ENCODE measurements around the gene USH2A. TPM values are rescaled to one million over a fixed set of nuclear protein-coding genes. Genes with fewer than 3 reads are reported as not detected.
A peak's percentile ranks its signal among the peaks of the same experiment; 100 is the strongest.

USH2A gene
- total RNA-seq, 4 donors from 2014 or later: under 0.01 to 1.9 (median under 0.01) TPM

DNA sequence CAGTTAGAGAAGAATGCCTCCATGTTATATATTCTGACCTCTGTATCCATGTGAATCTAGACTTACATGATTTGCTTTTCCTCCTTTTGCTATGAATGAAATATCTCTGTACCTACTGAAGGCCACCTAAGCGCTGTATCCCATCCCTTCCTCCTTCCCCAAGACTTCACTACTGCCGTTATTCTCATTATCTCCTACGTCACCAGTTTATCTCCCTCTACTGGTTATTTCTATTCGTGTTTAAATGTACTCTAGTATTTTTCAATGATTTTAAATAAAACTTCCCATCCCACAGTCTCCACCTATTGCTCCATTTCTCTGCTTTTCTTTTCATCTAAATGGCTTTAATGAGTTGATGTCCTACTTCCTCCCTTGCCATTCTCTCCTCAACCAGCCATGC lies 746.1 kb downstream of the USH2A start:
- intact Hi-C loops (cut with DNase I): no loop called here
- TF ChIP-seq POLR2AphosphoS5 (IDR thresholded peaks at IDR 0.05) (no peak), POLR2A (IDR thresholded peaks at IDR 0.05; ENCODE audit: low read depth) (no peak), EP300 (IDR thresholded peaks at IDR 0.05) (no peak)
- TF ChIP-seq, protein P1, sequence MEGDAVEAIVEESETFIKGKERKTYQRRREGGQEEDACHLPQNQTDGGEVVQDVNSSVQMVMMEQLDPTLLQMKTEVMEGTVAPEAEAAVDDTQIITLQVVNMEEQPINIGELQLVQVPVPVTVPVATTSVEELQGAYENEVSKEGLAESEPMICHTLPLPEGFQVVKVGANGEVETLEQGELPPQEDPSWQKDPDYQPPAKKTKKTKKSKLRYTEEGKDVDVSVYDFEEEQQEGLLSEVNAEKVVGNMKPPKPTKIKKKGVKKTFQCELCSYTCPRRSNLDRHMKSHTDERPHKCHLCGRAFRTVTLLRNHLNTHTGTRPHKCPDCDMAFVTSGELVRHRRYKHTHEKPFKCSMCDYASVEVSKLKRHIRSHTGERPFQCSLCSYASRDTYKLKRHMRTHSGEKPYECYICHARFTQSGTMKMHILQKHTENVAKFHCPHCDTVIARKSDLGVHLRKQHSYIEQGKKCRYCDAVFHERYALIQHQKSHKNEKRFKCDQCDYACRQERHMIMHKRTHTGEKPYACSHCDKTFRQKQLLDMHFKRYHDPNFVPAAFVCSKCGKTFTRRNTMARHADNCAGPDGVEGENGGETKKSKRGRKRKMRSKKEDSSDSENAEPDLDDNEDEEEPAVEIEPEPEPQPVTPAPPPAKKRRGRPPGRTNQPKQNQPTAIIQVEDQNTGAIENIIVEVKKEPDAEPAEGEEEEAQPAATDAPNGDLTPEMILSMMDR (IDR thresholded peaks at IDR 0.05): no peak
- 83% methylated on average over 4 of the region's 4 CpGs for WGBS
- Histone ChIP-seq H3K36me3 (no peaks in the 10 kb centered on the region), H3K9me3 (no peaks in the 10 kb centered on the region), H3K4me3 (no peak overlapping the region), H3K4me1 (no peaks in the 10 kb centered on the region), H3K27ac (replicated peaks in 1 of 4) (no peak overlapping the region), H3K27me3 (no peaks in the 10 kb centered on the region)
- no peak for DNase-seq (ENCODE audit: extremely low spot score)

DNA sequence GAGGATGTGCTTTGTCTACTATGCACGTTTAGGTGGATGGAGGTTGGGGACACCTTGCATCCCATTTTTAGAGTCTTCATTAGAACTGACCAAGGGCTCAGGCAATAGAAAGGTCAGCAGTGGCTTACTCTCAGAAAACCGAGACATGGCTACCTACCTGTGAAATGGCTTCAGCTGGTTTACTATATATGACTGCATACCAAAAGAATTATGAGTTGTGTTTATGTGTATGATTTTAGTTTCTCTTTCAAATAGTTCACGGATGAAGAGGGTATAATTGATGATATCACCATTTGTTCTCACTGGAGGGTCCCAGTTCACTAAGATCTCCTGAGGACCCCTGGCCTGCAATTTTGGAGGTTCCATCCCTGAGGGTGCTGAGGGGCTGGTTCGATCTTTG lies 749.3 kb downstream of the USH2A start:
- TF ChIP-seq POLR2AphosphoS5 (IDR thresholded peaks at IDR 0.05) (no peak), POLR2A (IDR thresholded peaks at IDR 0.05; ENCODE audit: low read depth) (no peak), EP300 (IDR thresholded peaks at IDR 0.05) (no peak)
- Histone ChIP-seq H3K27ac (replicated peaks in 1 of 4) (no peak overlapping the region), H3K4me3 (no peak overlapping the region), H3K9me3 (no peaks in the 10 kb centered on the region), H3K36me3 (no peaks in the 10 kb centered on the region), H3K4me1 (no peaks in the 10 kb centered on the region), H3K27me3 (no peaks in the 10 kb centered on the region)
- DNase-seq (ENCODE audit: extremely low spot score): no peak
- intact Hi-C loops (cut with DNase I): no loop called here
- WGBS: 96% methylated on average over 4 of the region's 4 CpGs

DNA sequence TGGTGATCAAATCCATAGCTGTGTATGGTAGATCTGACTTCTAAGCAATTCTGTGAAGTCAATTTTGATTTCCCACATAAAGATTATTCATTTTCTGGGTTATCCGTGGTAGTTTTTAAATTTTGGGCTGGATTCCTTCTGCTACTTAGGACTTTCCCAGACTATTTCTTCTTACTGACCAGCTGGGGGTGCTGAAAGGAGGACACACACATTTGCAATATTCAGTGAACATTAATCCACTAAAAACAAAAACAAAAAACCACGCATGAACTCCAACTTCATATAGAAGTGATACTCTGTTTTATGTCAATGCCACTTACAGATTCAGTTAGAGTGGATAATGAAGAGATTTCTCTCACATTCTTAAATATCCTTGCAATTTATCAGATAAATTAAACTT lies 750.8 kb downstream of the USH2A start:
- no peaks in the 10 kb centered on the region for H3K9me3 ChIP-seq
- no peak overlapping the region for H3K27ac ChIP-seq (replicated peaks in 1 of 4)
- TF ChIP-seq POLR2AphosphoS5 (IDR thresholded peaks at IDR 0.05): no peak
- TF ChIP-seq, protein P1 (IDR thresholded peaks at IDR 0.05): no peak
- TF ChIP-seq POLR2A (IDR thresholded peaks at IDR 0.05; ENCODE audit: low read depth): no peak
- TF ChIP-seq EP300 (IDR thresholded peaks at IDR 0.05): no peak
- DNase-seq (ENCODE audit: extremely low spot score): no peak
- H3K36me3 ChIP-seq: no peaks in the 10 kb centered on the region
- no peaks in the 10 kb centered on the region for H3K4me1 ChIP-seq
- WGBS: 62% methylated on average over 2 of the region's 2 CpGs
- no peaks in the 10 kb centered on the region for H3K27me3 ChIP-seq
- intact Hi-C loops (cut with DNase I): no loop called here
- no peak overlapping the region for H3K4me3 ChIP-seq

DNA sequence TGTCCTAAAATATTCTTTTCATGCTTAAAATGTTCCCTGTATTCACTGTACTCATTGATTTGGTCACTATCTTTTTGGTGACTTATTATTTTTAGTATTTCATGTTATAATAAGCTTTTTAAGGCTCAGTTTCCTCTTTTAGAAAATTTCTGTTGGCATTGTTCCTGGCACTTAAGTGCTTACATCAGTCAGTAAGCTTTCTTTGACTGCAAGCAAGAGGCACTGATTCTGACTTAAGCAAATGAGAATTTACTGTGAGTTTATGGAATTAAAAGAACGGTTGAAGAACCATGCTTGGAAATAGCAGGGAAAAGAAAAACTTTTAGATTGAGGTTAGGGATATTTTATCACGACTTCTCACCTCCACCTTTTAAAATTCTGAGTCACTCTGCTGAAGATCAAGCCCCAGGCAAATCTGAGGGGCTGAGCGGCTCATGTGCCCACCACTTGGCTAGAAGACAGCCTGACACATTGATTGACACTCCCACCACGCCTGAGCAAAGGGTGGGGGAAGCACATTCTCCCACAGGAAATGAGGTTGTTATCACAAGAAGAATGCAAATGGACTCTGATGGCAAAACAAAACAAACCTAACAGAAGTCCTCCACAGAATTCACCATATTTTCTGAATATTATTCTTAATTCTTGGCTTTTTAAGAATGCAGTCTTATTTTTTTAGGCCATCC lies 753.3 kb downstream of the USH2A start:
- Histone ChIP-seq H3K4me3 (no peak overlapping the region), H3K36me3 (no peaks in the 10 kb centered on the region), H3K4me1 (no peaks in the 10 kb centered on the region), H3K9me3 (no peaks in the 10 kb centered on the region), H3K27ac (replicated peaks in 1 of 4) (no peak overlapping the region), H3K27me3 (no peaks in the 10 kb centered on the region)
- TF ChIP-seq EP300 (IDR thresholded peaks at IDR 0.05): no peak
- TF ChIP-seq, protein P1 (IDR thresholded peaks at IDR 0.05): no peak
- no peak for TF ChIP-seq POLR2A (IDR thresholded peaks at IDR 0.05; ENCODE audit: low read depth)
- TF ChIP-seq POLR2AphosphoS5 (IDR thresholded peaks at IDR 0.05): no peak
- intact Hi-C loops (cut with DNase I): no loop called here
- 54% methylated on average over 4 of the region's 4 CpGs for WGBS
- DNase-seq (ENCODE audit: extremely low spot score): no peak

DNA sequence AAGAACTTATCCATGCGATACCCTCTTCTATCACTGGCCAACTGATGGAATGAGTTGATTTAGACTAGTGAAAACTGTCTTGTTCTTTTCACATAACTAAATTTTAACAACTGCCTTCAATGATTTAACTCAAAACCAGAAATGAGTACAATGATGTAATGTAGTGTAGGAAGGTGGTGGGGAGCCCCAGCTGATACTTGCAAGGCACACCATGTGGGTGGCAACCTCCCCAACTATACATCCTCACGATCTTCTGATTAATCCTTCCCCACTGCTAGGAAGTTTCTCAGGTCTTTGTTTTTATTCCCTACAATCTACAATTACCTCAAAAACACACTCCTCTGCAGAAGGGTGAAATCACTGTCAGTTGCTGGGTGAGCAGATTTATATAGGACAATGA lies 755.5 kb downstream of the USH2A start:
- intact Hi-C loops (cut with DNase I): no loop called here
- WGBS: 79% methylated on average over 2 of the region's 2 CpGs
- TF ChIP-seq EP300 (IDR thresholded peaks at IDR 0.05): no peak
- no peak for TF ChIP-seq POLR2AphosphoS5 (IDR thresholded peaks at IDR 0.05)
- TF ChIP-seq POLR2A (IDR thresholded peaks at IDR 0.05; ENCODE audit: low read depth): no peak
- TF ChIP-seq, protein P1 (IDR thresholded peaks at IDR 0.05): no peak
- Histone ChIP-seq H3K27me3 (no peaks in the 10 kb centered on the region), H3K4me3 (no peak overlapping the region), H3K36me3 (no peaks in the 10 kb centered on the region), H3K4me1 (no peaks in the 10 kb centered on the region), H3K27ac (replicated peaks in 1 of 4) (no peak overlapping the region), H3K9me3 (no peaks in the 10 kb centered on the region)
- peak; percentile 72 for DNase-seq (ENCODE audit: extremely low spot score)
